PC-9 (cell line): ENCODE measurements around the gene CELF4. TPM values are rescaled to one million over a fixed set of nuclear protein-coding genes. Genes with fewer than 3 reads are reported as not detected.

Source experiments
- BruUV-seq: library from RNA; stranded (reverse); fragments of 400-500 nt; replicated peaks from 2 replicates; lab custom pipeline; 2021; lab: Mats Ljungman, UMichigan
- CTCF ChIA-PET: fragments of 300-600 bp; sonication (Branson Sonifier 250); formaldehyde crosslinking; loops from one replicate; lab custom pipeline; 2022; ENCODE audit warnings: antibody characterized with exemption; lab: Charles Lee
- POLR2A ChIA-PET: fragments of 300-600 bp; sonication (Branson Sonifier 250); formaldehyde crosslinking; loops from one replicate; lab custom pipeline; 2022; ENCODE audit warnings: antibody characterized with exemption; ENCODE audit not compliant: unreplicated experiment; lab: Charles Lee
- DNase-seq, 2 experiments: peaks; one replicate each; pipeline versions ENCODE4 v3.0.0 to v3.0.0-alpha.2; 2015 to 2022; ENCODE audit warnings: mixed read lengths in 1 of 2
- H2AFZ ChIP-seq: fragments of 200-600 bp; sonication (generic); 2 replicates; pipeline ENCODE4 v1.8.1; 2017; ENCODE audit warnings: antibody characterized with exemption
- H3F3A ChIP-seq: fragments of 200-600 bp; sonication (generic); 2 replicates; pipeline ENCODE4 v1.8.1; 2017; ENCODE audit warnings: antibody characterized with exemption, mild to moderate bottlenecking, low read depth; ENCODE audit not compliant: insufficient read depth
- H3K27ac ChIP-seq: fragments of 200-600 bp; sonication (generic); 2 replicates; pipeline ENCODE4 v1.6.1; 2016; ENCODE audit warnings: mixed run types
- H3K27me3 ChIP-seq: fragments of 200-600 bp; sonication (generic); 2 replicates; pipeline ENCODE4 v1.6.1; 2016; ENCODE audit warnings: low read depth, mixed run types; ENCODE audit not compliant: insufficient read depth
- H3K36me3 ChIP-seq: fragments of 200-600 bp; sonication (generic); 2 replicates; pipeline ENCODE4 v1.6.1; 2016; ENCODE audit warnings: low read depth, mixed run types
- H3K4me1 ChIP-seq: fragments of 200-600 bp; sonication (generic); replicated peaks from 2 replicates; pipeline ENCODE4 v1.6.1; 2016; ENCODE audit warnings: mixed run types; ENCODE audit not compliant: insufficient read depth
- H3K4me2 ChIP-seq: fragments of 200-600 bp; sonication (generic); 2 replicates; pipeline ENCODE4 v1.6.1; 2017; ENCODE audit warnings: mixed run types
- H3K4me3 ChIP-seq: fragments of 200-600 bp; sonication (generic); 2 replicates; pipeline ENCODE4 v1.6.1; 2016; ENCODE audit warnings: mixed run types
- H3K79me2 ChIP-seq: fragments of 200-600 bp; sonication (generic); 2 replicates; pipeline ENCODE4 v1.6.1; 2017; ENCODE audit warnings: low read depth, mixed run types
- H3K9me2 ChIP-seq: fragments of 200-600 bp; sonication (generic); 2 replicates; pipeline ENCODE4 v1.8.1; 2017; ENCODE audit warnings: mild to moderate bottlenecking; ENCODE audit not compliant: insufficient read depth
- H3K9me3 ChIP-seq: fragments of 200-600 bp; sonication (generic); 2 replicates; pipeline ENCODE4 v1.8.1; 2016; ENCODE audit warnings: low read depth; ENCODE audit not compliant: insufficient read depth
- H4K20me1 ChIP-seq: fragments of 200-600 bp; sonication (generic); 2 replicates; pipeline ENCODE4 v1.8.1; 2017; ENCODE audit not compliant: insufficient read depth
- EZH2 ChIP-seq: fragments of 200-600 bp; sonication (generic); IDR thresholded peaks from 2 replicates; pipeline ENCODE4 v1.8.0; 2017; ENCODE audit warnings: antibody characterized with exemption, low read depth
- intact Hi-C: fragments of 100-400 bp; cut with micrococcal nuclease; formaldehyde crosslinking; loops from one replicate; pipeline ENCODE4 v1.10.0; 2022; ENCODE audit not compliant: unreplicated experiment
- total RNA-seq: library from RNA; stranded (reverse); gene quantifications from 2 replicates; pipeline ENCODE4 v1.2.3, GENCODE V29; 2021
- TF ChIP-seq, protein P1 (sequence below): fragments of 200-600 bp; sonication (generic); conservative IDR thresholded peaks from 2 replicates; pipeline ENCODE4 v1.6.1; 2017; ENCODE audit warnings: mixed run types, antibody characterized with exemption, mild to moderate bottlenecking, moderate library complexity

The CELF4 gene
- total RNA-seq, 1 experiment from 2014 or later = 1.2 TPM

GRCh38 chr18:37511721-37512298 lies 53.8 kb downstream of the CELF4 start:
- no peak overlapping the region for H3K4me2 ChIP-seq
- H3K4me1 ChIP-seq = no peaks in the 10 kb centered on the region
- no peaks in the 10 kb centered on the region for H4K20me1 ChIP-seq
- H3K79me2 ChIP-seq = no peaks in the 10 kb centered on the region
- H3K36me3 ChIP-seq = no peaks in the 10 kb centered on the region
- H3K9me3 ChIP-seq = no peaks in the 10 kb centered on the region
- H2AFZ ChIP-seq = no peak overlapping the region
- no peak for DNase-seq
- CTCF ChIA-PET = no interaction called here
- no peak for TF ChIP-seq EZH2
- TF ChIP-seq, protein P1, sequence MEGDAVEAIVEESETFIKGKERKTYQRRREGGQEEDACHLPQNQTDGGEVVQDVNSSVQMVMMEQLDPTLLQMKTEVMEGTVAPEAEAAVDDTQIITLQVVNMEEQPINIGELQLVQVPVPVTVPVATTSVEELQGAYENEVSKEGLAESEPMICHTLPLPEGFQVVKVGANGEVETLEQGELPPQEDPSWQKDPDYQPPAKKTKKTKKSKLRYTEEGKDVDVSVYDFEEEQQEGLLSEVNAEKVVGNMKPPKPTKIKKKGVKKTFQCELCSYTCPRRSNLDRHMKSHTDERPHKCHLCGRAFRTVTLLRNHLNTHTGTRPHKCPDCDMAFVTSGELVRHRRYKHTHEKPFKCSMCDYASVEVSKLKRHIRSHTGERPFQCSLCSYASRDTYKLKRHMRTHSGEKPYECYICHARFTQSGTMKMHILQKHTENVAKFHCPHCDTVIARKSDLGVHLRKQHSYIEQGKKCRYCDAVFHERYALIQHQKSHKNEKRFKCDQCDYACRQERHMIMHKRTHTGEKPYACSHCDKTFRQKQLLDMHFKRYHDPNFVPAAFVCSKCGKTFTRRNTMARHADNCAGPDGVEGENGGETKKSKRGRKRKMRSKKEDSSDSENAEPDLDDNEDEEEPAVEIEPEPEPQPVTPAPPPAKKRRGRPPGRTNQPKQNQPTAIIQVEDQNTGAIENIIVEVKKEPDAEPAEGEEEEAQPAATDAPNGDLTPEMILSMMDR = no peak
- H3F3A ChIP-seq = no peaks in the 10 kb centered on the region
- no peaks in the 10 kb centered on the region for H3K9me2 ChIP-seq
- no TSS peak for BruUV-seq
- H3K27me3 ChIP-seq = peaks cover 16% of the 10 kb centered on the region
- intact Hi-C loops = no loop called here
- POLR2A ChIA-PET = no interaction called here
- H3K4me3 ChIP-seq = no peak overlapping the region
- H3K27ac ChIP-seq = no peak overlapping the region

- CTCF ChIA-PET = no interaction called here
- Histone ChIP-seq H3K36me3 (no peaks in the 10 kb centered on the region), H4K20me1 (no peaks in the 10 kb centered on the region), H3F3A (no peaks in the 10 kb centered on the region), H3K4me2 (no peak overlapping the region), H3K4me1 (no peaks in the 10 kb centered on the region), H3K9me2 (no peaks in the 10 kb centered on the region), H3K79me2 (no peaks in the 10 kb centered on the region), H3K4me3 (no peak overlapping the region), H3K27me3 (peaks cover 13% of the 10 kb centered on the region; the same call in 1 of the 2 replicates), H3K27ac (no peak overlapping the region), H2AFZ (no peak overlapping the region), H3K9me3 (no peaks in the 10 kb centered on the region)
- TF ChIP-seq, protein P1 = no peak
- no peak for TF ChIP-seq EZH2
- POLR2A ChIA-PET = no interaction called here
- intact Hi-C loops = no loop called here
- no TSS peak for BruUV-seq
- DNase-seq = no peak
Measured at GRCh38 chr18:37509600-37509999, 56.0 kb downstream of the CELF4 start.

DNA sequence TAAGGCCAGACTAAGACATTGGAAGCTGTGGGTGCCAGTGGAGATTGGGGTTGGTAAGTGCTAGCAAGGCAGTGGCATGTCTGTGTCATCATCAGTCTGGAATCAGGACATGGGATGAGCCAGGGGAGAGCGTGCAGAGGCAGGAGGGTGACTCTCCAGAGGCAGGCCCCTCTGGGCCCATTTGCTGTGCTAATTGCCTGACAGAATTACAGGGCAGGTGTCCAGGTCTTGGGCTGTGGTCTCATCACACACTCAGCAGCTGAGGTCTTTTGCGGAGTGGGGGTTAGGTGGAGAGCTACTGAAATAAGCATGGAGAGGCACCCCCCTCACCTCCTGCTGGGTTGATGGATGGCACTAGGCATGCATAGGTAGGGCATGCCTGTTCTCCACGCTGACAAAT lies 57.4 kb downstream of the CELF4 start:
- Histone ChIP-seq H3K4me3 (no peak overlapping the region), H3K79me2 (no peaks in the 10 kb centered on the region), H4K20me1 (no peaks in the 10 kb centered on the region), H3K27me3 (peaks cover 10% of the 10 kb centered on the region; the same call in 1 of the 2 replicates), H3K9me3 (no peaks in the 10 kb centered on the region), H3K4me1 (no peaks in the 10 kb centered on the region), H3K4me2 (no peak overlapping the region), H3K27ac (no peak overlapping the region), H3K36me3 (no peaks in the 10 kb centered on the region), H2AFZ (no peak overlapping the region), H3F3A (no peaks in the 10 kb centered on the region), H3K9me2 (no peaks in the 10 kb centered on the region)
- intact Hi-C loops = no loop called here
- ChIA-PET CTCF (no interaction called here), POLR2A (no interaction called here)
- BruUV-seq = no TSS peak
- DNase-seq = no peak
- TF ChIP-seq, protein P1 = no peak
- no peak for TF ChIP-seq EZH2
